ENCODE results near the gene ARHGAP28. TPM values are rescaled to one million over a fixed set of nuclear protein-coding genes. Genes with fewer than 3 reads are reported as not detected.
"Not testable (repeated sequence)": the region's sequence is repeated elsewhere in the genome, so short reads cannot be mapped to it uniquely, and the experiment has no call there.

ARHGAP28 gene
- polyA plus RNA-seq, 1 donor from 2014 or later = 9.8 TPM

- Histone ChIP-seq H3K27ac (ENCODE audit: low read length) (no peak overlapping the region), H4K20me1 (ENCODE audit: insufficient read depth) (no peaks in the 10 kb centered on the region), H3F3A (ENCODE audit: insufficient read depth, low read length, poor library complexity, severe bottlenecking) (no peaks in the 10 kb centered on the region), H2AFZ (ENCODE audit: low read depth, low read length) (no peak overlapping the region), H3K4me2 (ENCODE audit: low read length) (no peak overlapping the region), H3K4me3 (ENCODE audit: low read length) (no peak overlapping the region), H3K9me3 (ENCODE audit: low read length) (no peaks in the 10 kb centered on the region), H3K27me3 (ENCODE audit: insufficient read depth, low read depth, low read length) (no peaks in the 10 kb centered on the region), H3K9me2 (ENCODE audit: insufficient read depth, low read length) (no peaks in the 10 kb centered on the region), H3K36me3 (ENCODE audit: insufficient read depth, low read length) (no peaks in the 10 kb centered on the region), H3K9ac (ENCODE audit: low read length) (no peak overlapping the region), H3K79me2 (replicated peaks; ENCODE audit: insufficient read depth, low read length) (no peaks in the 10 kb centered on the region)
- no peak for TF ChIP-seq REST (IDR thresholded peaks at IDR 0.05; ENCODE audit: borderline replicate concordance)
- no peak for TF ChIP-seq RAD21 (conservative IDR thresholded peaks at IDR 0.05)
- no peak for TF ChIP-seq EZH2 (IDR thresholded peaks at IDR 0.05; ENCODE audit: borderline replicate concordance, insufficient read depth, low read length, poor library complexity, severe bottlenecking)
- TF ChIP-seq MXI1 (conservative IDR thresholded peaks at IDR 0.05; ENCODE audit: poor library complexity, severe bottlenecking) = no peak
- no peak for TF ChIP-seq EP300 (conservative IDR thresholded peaks at IDR 0.05; ENCODE audit: poor library complexity, severe bottlenecking)
- no peak for TF ChIP-seq TAF1 (IDR thresholded peaks at IDR 0.05; ENCODE audit: low read depth)
- TF ChIP-seq CTCF (IDR thresholded peaks at IDR 0.05; ENCODE audit: poor library complexity, severe bottlenecking) = no peak
- no peak for TF ChIP-seq POLR2AphosphoS5 (IDR thresholded peaks at IDR 0.05)
- no peak for TF ChIP-seq SMC3 (conservative IDR thresholded peaks at IDR 0.05; ENCODE audit: poor library complexity)
Observed at GRCh38 chr18:6821356-6821755, 91.8 kb downstream of the ARHGAP28 start.

GRCh38 chr18:6827161-6827560, 97.6 kb downstream of the ARHGAP28 start:
- not testable (repeated sequence) for H3K27ac ChIP-seq (ENCODE audit: low read length); H3K9me3 ChIP-seq (ENCODE audit: low read length); H4K20me1 ChIP-seq (ENCODE audit: insufficient read depth); H3K27me3 ChIP-seq (ENCODE audit: insufficient read depth, low read depth, low read length); H3K36me3 ChIP-seq (ENCODE audit: insufficient read depth, low read length); H3K9me2 ChIP-seq (ENCODE audit: insufficient read depth, low read length); H3K79me2 ChIP-seq (replicated peaks; ENCODE audit: insufficient read depth, low read length); H3K4me3 ChIP-seq (ENCODE audit: low read length); H3K9ac ChIP-seq (ENCODE audit: low read length); H3K4me2 ChIP-seq (ENCODE audit: low read length); H2AFZ ChIP-seq (ENCODE audit: low read depth, low read length); H3F3A ChIP-seq (ENCODE audit: insufficient read depth, low read length, poor library complexity, severe bottlenecking)

- H3K27me3 ChIP-seq (ENCODE audit: insufficient read depth, low read depth, low read length); H3K36me3 ChIP-seq (ENCODE audit: insufficient read depth, low read length); H3K4me3 ChIP-seq (ENCODE audit: low read length); H3K4me2 ChIP-seq (ENCODE audit: low read length); H4K20me1 ChIP-seq (ENCODE audit: insufficient read depth); H3K9me2 ChIP-seq (ENCODE audit: insufficient read depth, low read length); H2AFZ ChIP-seq (ENCODE audit: low read depth, low read length); H3K9me3 ChIP-seq (ENCODE audit: low read length); H3F3A ChIP-seq (ENCODE audit: insufficient read depth, low read length, poor library complexity, severe bottlenecking); H3K9ac ChIP-seq (ENCODE audit: low read length); H3K79me2 ChIP-seq (replicated peaks; ENCODE audit: insufficient read depth, low read length); H3K27ac ChIP-seq (ENCODE audit: low read length): not testable (repeated sequence)
Observed at GRCh38 chr18:6827566-6827965, 98.0 kb downstream of the ARHGAP28 start.

Data from neural cell (in vitro differentiated cells).